GM12878 (cell line): ENCODE results near the gene MAST1. TPM values are rescaled to one million over a fixed set of nuclear protein-coding genes. Genes with fewer than 3 reads are reported as not detected.

ENCODE experiments used
- BHLHE40 ChIP-seq, 2 experiments: fragments of 450-650 bp in 1 of 2; IDR thresholded peaks; 2 replicates each; pipeline ENCODE4 v1.6.1; 2011 to 2017; ENCODE audit warnings: low read depth in 2 of 2, borderline replicate concordance in 1 of 2, improper control_type of control experiment in 1 of 2, low read length in 1 of 2, mild to moderate bottlenecking in 1 of 2
- CHD2 ChIP-seq: IDR thresholded peaks from 2 replicates; pipeline ENCODE4 v1.6.1; 2011; ENCODE audit warnings: low read depth, low read length, improper control_type of control experiment, borderline replicate concordance
- NR2F1 ChIP-seq: fragments of 450-650 bp; conservative IDR thresholded peaks from 2 replicates; pipeline ENCODE4 v1.6.1; 2017; ENCODE audit warnings: mild to moderate bottlenecking
- PKNOX1 ChIP-seq: fragments of 450-650 bp; IDR thresholded peaks from 2 replicates; pipeline ENCODE4 v1.6.1; 2016; ENCODE audit warnings: mild to moderate bottlenecking
- SREBF1 ChIP-seq: IDR thresholded peaks from 2 replicates; pipeline ENCODE4 v1.6.1; 2012; ENCODE audit warnings: mild to moderate bottlenecking, low read length
- TARDBP ChIP-seq: IDR thresholded peaks from 2 replicates; pipeline ENCODE4 v1.6.1; 2016; ENCODE audit warnings: borderline replicate concordance
- polyA plus RNA-seq, 11 experiments: library from polyadenylated mRNA; depleted of rRNA in 4 of 11; unstranded in 6 of 11; stranded (reverse) in 5 of 11; fragments of >200 nt; fragmentation: Nextera tagmentation in 4 of 11; fragmentation: Illumina TruSeq in 1 of 11; extraction: Ambion mirVana in 4 of 11; extraction: Trizol in 1 of 11; gene quantifications; 1 replicate in 1 of 11; 2 replicates in 10 of 11; pipeline versions ENCODE4 v1.2.1 to v1.2.3, GENCODE V29; 2011 to 2016; ENCODE audit warnings: inconsistent platforms in 2 of 11, missing spikeins in 2 of 11, low read depth in 1 of 11
- total RNA-seq, 4 experiments: library from RNA; depleted of rRNA in 3 of 4; stranded (reverse); fragments of >200 nt in 3 of 4; fragmentation: Illumina TruSeq in 1 of 4; extraction: Trizol in 1 of 4; gene quantifications; 2 replicates each; pipeline versions ENCODE4 v1.2.1 to v1.2.3, GENCODE V29; 2013 to 2021
- TF ChIP-seq, protein P1 (sequence below): fragments of 150-350 bp; IDR thresholded peaks from 2 replicates; pipeline ENCODE4 v1.6.1; 2014; ENCODE audit warnings: mild to moderate bottlenecking, low read depth, low read length
- TF ChIP-seq, protein P2 (sequence below): IDR thresholded peaks from 2 replicates; pipeline ENCODE4 v1.6.1; 2012; ENCODE audit warnings: low read depth, low read length, improper control_type of control experiment
- TF ChIP-seq, protein P3 (sequence below): fragments of 450-650 bp; conservative IDR thresholded peaks from 2 replicates; pipeline ENCODE4 v1.6.1; 2017; ENCODE audit warnings: mild to moderate bottlenecking, moderate library complexity

The MAST1 gene
- total and polyA plus RNA-seq, 10 of the 15 experiments (the other 5 are each of a cell fraction or from before 2014, with no cell fraction given), result 0.08 to 0.79 (median 0.44) TPM; not detected in 1

GRCh38 chr19:12806242-12807081, 31.9 kb upstream of the MAST1 start, which contains the start of gene RNASEH2A (continued):
- TF ChIP-seq, protein P1, sequence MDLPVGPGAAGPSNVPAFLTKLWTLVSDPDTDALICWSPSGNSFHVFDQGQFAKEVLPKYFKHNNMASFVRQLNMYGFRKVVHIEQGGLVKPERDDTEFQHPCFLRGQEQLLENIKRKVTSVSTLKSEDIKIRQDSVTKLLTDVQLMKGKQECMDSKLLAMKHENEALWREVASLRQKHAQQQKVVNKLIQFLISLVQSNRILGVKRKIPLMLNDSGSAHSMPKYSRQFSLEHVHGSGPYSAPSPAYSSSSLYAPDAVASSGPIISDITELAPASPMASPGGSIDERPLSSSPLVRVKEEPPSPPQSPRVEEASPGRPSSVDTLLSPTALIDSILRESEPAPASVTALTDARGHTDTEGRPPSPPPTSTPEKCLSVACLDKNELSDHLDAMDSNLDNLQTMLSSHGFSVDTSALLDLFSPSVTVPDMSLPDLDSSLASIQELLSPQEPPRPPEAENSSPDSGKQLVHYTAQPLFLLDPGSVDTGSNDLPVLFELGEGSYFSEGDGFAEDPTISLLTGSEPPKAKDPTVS, result no peak
- TF ChIP-seq BHLHE40 (IDR thresholded peaks at IDR 0.05; ENCODE audit: borderline replicate concordance in 1 of 2, low read depth in 2 of 2, low read length in 1 of 2) (peak in 1 of 2 experiments; percentile 62; a peak in 2 of 4 replicates), CHD2 (peak; percentile 52; the same call in 1 of the 2 replicates), SREBF1 (peak; percentile 15; the same call in 1 of the 2 replicates), TARDBP (peak; percentile 49; the same call in 1 of the 2 replicates), NR2F1 (peak; percentile 94), PKNOX1 (peak; percentile 81)
- TF ChIP-seq, protein P2, sequence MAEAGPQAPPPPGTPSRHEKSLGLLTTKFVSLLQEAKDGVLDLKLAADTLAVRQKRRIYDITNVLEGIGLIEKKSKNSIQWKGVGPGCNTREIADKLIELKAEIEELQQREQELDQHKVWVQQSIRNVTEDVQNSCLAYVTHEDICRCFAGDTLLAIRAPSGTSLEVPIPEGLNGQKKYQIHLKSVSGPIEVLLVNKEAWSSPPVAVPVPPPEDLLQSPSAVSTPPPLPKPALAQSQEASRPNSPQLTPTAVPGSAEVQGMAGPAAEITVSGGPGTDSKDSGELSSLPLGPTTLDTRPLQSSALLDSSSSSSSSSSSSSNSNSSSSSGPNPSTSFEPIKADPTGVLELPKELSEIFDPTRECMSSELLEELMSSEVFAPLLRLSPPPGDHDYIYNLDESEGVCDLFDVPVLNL, result peak; percentile 88
- TF ChIP-seq, protein P3, sequence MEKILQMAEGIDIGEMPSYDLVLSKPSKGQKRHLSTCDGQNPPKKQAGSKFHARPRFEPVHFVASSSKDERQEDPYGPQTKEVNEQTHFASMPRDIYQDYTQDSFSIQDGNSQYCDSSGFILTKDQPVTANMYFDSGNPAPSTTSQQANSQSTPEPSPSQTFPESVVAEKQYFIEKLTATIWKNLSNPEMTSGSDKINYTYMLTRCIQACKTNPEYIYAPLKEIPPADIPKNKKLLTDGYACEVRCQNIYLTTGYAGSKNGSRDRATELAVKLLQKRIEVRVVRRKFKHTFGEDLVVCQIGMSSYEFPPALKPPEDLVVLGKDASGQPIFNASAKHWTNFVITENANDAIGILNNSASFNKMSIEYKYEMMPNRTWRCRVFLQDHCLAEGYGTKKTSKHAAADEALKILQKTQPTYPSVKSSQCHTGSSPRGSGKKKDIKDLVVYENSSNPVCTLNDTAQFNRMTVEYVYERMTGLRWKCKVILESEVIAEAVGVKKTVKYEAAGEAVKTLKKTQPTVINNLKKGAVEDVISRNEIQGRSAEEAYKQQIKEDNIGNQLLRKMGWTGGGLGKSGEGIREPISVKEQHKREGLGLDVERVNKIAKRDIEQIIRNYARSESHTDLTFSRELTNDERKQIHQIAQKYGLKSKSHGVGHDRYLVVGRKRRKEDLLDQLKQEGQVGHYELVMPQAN, result peak; percentile 99
